A549 (cell line): ENCODE data around the gene INF2. TPM values are rescaled to one million over a fixed set of nuclear protein-coding genes. Genes with fewer than 3 reads are reported as not detected.

Source experiments
- ATAC-seq, 2 experiments: fragments of 200-7000 bp in 1 of 2; fragments of >200 bp in 1 of 2; cut with Nextera tagmentation in 1 of 2; cut with Tn5 transposase in 1 of 2; 3 replicates each; pipeline versions ENCODE4 v1.8.0 to v1.9.1; 2018 to 2020; ENCODE audit warnings: mild to moderate bottlenecking in 1 of 2, moderate library complexity in 1 of 2
- CTCF ChIA-PET: fragments of 300-600 bp; sonication (Branson Sonifier 250); formaldehyde crosslinking; extraction: SDS; loops from one replicate; lab custom pipeline; 2021; ENCODE audit warnings: antibody characterized with exemption, inconsistent platforms; lab: Yijun Ruan, JAX
- POLR2A ChIA-PET: fragments of 350-600 bp; formaldehyde crosslinking; extraction: SDS; loops from one replicate; lab custom pipeline; 2021; ENCODE audit warnings: antibody characterized with exemption, inconsistent platforms; lab: Yijun Ruan, JAX
- DNase-seq, 2 experiments: peaks; one replicate each; pipeline versions ENCODE4 v3.0.0 to v3.0.0-alpha.2; 2011 to 2016; ENCODE audit warnings: low read depth in 1 of 2, low spot score in 1 of 2
- FAIRE-seq: peaks from 2 replicates; lab custom pipeline; 2011; peaks lifted over from hg19 to GRCh38; lab: Jason Lieb, UNC
- H3K27ac ChIP-seq, 2 experiments: fragments of >200 bp; sonication (Bioruptor Twin); formaldehyde crosslinking; 3 replicates each; pipeline ENCODE4 v1.5.1; 2016 to 2017
- H3K4me1 ChIP-seq: fragments of >200 bp; sonication (Bioruptor Twin); formaldehyde crosslinking; 3 replicates; pipeline ENCODE4 v1.6.1; 2016
- H3K4me2 ChIP-seq: fragments of >200 bp; sonication (Bioruptor Twin); formaldehyde crosslinking; 3 replicates; pipeline ENCODE4 v1.6.1; 2016
- H3K4me3 ChIP-seq: fragments of >200 bp; sonication (Bioruptor Twin); formaldehyde crosslinking; 3 replicates; pipeline ENCODE4 v1.5.1; 2016
- H3K9me3 ChIP-seq: fragments of >200 bp; sonication (Bioruptor Twin); formaldehyde crosslinking; 3 replicates; pipeline ENCODE4 v1.6.1; 2016
- BCL3 ChIP-seq: fragments of >200 bp; sonication (Bioruptor Twin); formaldehyde crosslinking; IDR thresholded peaks from 3 replicates; pipeline ENCODE4 v1.6.1; 2016
- CEBPB ChIP-seq, 2 experiments: fragments of >200 bp in 1 of 2; sonication (Bioruptor Twin) in 1 of 2; formaldehyde crosslinking in 1 of 2; IDR thresholded peaks; 2 replicates each; pipeline ENCODE4 v1.6.1; 2012 to 2016
- ELK1 ChIP-seq: fragments of 150-350 bp; IDR thresholded peaks from 2 replicates; pipeline ENCODE4 v1.6.1; 2014; ENCODE audit warnings: low read depth, mild to moderate bottlenecking, low read length
- EP300 ChIP-seq, 2 experiments: fragments of >200 bp; sonication (Bioruptor Twin); formaldehyde crosslinking; IDR thresholded peaks; 2 replicates in 1 of 2; 3 replicates in 1 of 2; pipeline ENCODE4 v1.6.1; 2016 to 2017
- FOSL2 ChIP-seq, 2 experiments: fragments of 450-650 bp in 1 of 2; fragments of >200 bp in 1 of 2; sonication (Bioruptor Twin) in 1 of 2; formaldehyde crosslinking; IDR thresholded peaks; 2 replicates each; pipeline versions ENCODE4 v1.5.0 to v1.6.1; 2016 to 2020; ENCODE audit warnings: mild to moderate bottlenecking in 1 of 2, moderate library complexity in 1 of 2
- FOXS1 ChIP-seq: fragments of 250-450 bp; sonication (Bioruptor Pico); IDR thresholded peaks from 2 replicates; pipeline ENCODE4 v1.5.0; 2020; ENCODE audit warnings: mild to moderate bottlenecking, moderate library complexity
- GATA3 ChIP-seq: IDR thresholded peaks from 2 replicates; pipeline ENCODE4 v1.6.1; 2012; ENCODE audit warnings: borderline replicate concordance
- HDAC2 ChIP-seq: fragments of 200-600 bp; sonication (generic); IDR thresholded peaks from 2 replicates; pipeline ENCODE4 v1.6.1; 2016
- HEYL ChIP-seq: fragments of 250-450 bp; sonication (Bioruptor Pico); IDR thresholded peaks from 2 replicates; pipeline ENCODE4 v1.8.0; 2021; ENCODE audit warnings: mild to moderate bottlenecking, moderate library complexity
- JUN ChIP-seq, 2 experiments: fragments of >200 bp; sonication (Bioruptor Twin); formaldehyde crosslinking; IDR thresholded peaks; 2 replicates in 1 of 2; 3 replicates in 1 of 2; pipeline ENCODE4 v1.6.1; 2016 to 2017
- KDM1A ChIP-seq: fragments of 200-600 bp; sonication (generic); IDR thresholded peaks from 2 replicates; pipeline ENCODE4 v1.6.1; 2016; ENCODE audit warnings: low read depth, mild to moderate bottlenecking
- KDM5A ChIP-seq: fragments of 200-600 bp; sonication (generic); IDR thresholded peaks from 2 replicates; pipeline ENCODE4 v1.6.1; 2016; ENCODE audit warnings: antibody characterized with exemption, mild to moderate bottlenecking
- MAFK ChIP-seq: fragments of 450-650 bp; IDR thresholded peaks from 2 replicates; pipeline ENCODE4 v1.6.1; 2014; ENCODE audit not compliant: partially characterized antibody
- MAX ChIP-seq: IDR thresholded peaks from 2 replicates; pipeline ENCODE4 v1.6.1; 2012
- MAZ ChIP-seq: fragments of 150-350 bp; IDR thresholded peaks from 2 replicates; pipeline ENCODE4 v1.6.1; 2014; ENCODE audit warnings: antibody characterized with exemption, low read depth, low read length, borderline replicate concordance
- MYC ChIP-seq: IDR thresholded peaks from 2 replicates; pipeline ENCODE4 v1.6.1; 2012; ENCODE audit warnings: mild to moderate bottlenecking, inconsistent platforms, low read length, improper control_type of control experiment, borderline replicate concordance
- NR3C1 ChIP-seq: fragments of >200 bp; sonication (Bioruptor Twin); formaldehyde crosslinking; IDR thresholded peaks from 3 replicates; pipeline ENCODE4 v1.6.1; 2017
- PBX3 ChIP-seq: IDR thresholded peaks from 2 replicates; pipeline ENCODE4 v1.6.1; 2012
- RAD21 ChIP-seq, 2 experiments: fragments of >200 bp in 1 of 2; sonication (Bioruptor Twin) in 1 of 2; formaldehyde crosslinking in 1 of 2; IDR thresholded peaks in 1 of 2; conservative IDR thresholded peaks in 1 of 2; 2 replicates in 1 of 2; 3 replicates in 1 of 2; pipeline ENCODE4 v1.6.1; 2012 to 2018; ENCODE audit warnings: inconsistent platforms in 1 of 2
- RFX5 ChIP-seq: fragments of 450-650 bp; IDR thresholded peaks from 2 replicates; pipeline ENCODE4 v1.7.1; 2014; ENCODE audit warnings: antibody characterized with exemption, mild to moderate bottlenecking, moderate library complexity
- RNF2 ChIP-seq: fragments of 200-600 bp; sonication (generic); IDR thresholded peaks from 2 replicates; pipeline ENCODE4 v1.6.1; 2016; ENCODE audit warnings: low read depth, mild to moderate bottlenecking, antibody characterized with exemption, moderate library complexity, borderline replicate concordance
- SMC3 ChIP-seq: fragments of >200 bp; sonication (Bioruptor Twin); formaldehyde crosslinking; IDR thresholded peaks from 3 replicates; pipeline ENCODE4 v1.6.1; 2018; ENCODE audit warnings: inconsistent platforms
- SREBF2 ChIP-seq: fragments of 450-650 bp; IDR thresholded peaks from 2 replicates; pipeline ENCODE4 v1.6.1; 2014; ENCODE audit warnings: mild to moderate bottlenecking, moderate library complexity
- TP53 ChIP-seq: fragments of 250-450 bp; sonication (Bioruptor Pico); IDR thresholded peaks from 2 replicates; pipeline ENCODE4 v1.5.0; 2021; ENCODE audit warnings: mild to moderate bottlenecking, moderate library complexity
- ZNF302 ChIP-seq: fragments of 250-450 bp; sonication (Bioruptor Pico); IDR thresholded peaks from 2 replicates; pipeline ENCODE4 v1.9.0; 2021; ENCODE audit warnings: inconsistent platforms, mild to moderate bottlenecking, moderate library complexity
- ZSCAN20 ChIP-seq: fragments of 250-450 bp; sonication (Bioruptor Pico); IDR thresholded peaks from 2 replicates; pipeline ENCODE4 v1.8.0; 2022; ENCODE audit warnings: mild to moderate bottlenecking, moderate library complexity
- WGBS: methylation state at CpG from one replicate; pipeline ENCODE4 v1.1.6; 2017; ENCODE audit errors: missing lambda C conversion rate; 5-methylcytosine and 5-hydroxymethylcytosine counted together
- polyA plus RNA-seq, 4 experiments: library from polyadenylated mRNA; depleted of rRNA in 3 of 4; stranded (reverse); fragments of >200 nt; fragmentation: RNase III in 1 of 4; extraction: RNeasy Plus Mini Kit Qiagen cat#74134 plus additional on column Dnase treatment in 1 of 4; gene quantifications; 2 replicates in 3 of 4; 3 replicates in 1 of 4; pipeline ENCODE4 v1.2.3, GENCODE V29; 2011 to 2017
- TF ChIP-seq, protein P1 (sequence below): fragments of 250-450 bp; sonication (Bioruptor Pico); IDR thresholded peaks from 2 replicates; pipeline ENCODE4 v1.5.0; 2021; ENCODE audit warnings: mild to moderate bottlenecking, moderate library complexity, borderline replicate concordance

The INF2 gene
- polyA plus RNA-seq, 2 of the 4 experiments (the other 2 are of a cell fraction) = 24.7 to 71.2 TPM

DNA sequence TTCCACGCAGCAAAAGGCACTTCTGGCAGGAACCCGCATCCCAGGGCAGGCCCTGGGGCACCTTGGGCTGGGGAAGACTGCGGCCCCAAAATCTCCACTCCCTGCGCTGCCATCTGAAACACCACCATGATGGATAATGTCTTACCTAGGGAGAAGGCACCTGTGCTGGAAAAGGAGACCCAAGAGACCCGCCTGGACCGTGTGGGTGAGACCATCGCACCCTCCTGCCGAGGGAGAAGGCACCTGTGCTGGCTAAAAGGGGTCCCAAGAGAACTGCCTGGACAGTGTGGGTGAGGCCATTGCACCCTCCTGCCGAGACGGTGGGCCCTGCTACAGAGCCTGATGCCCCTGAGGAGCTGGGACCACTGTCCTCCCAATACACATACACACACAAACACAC, 24.8 kb upstream of the INF2 start:
- TF ChIP-seq RNF2 = no peak
- no peak for TF ChIP-seq ZSCAN20 (CRISPR knock-in tag)
- TF ChIP-seq MYC = no peak
- no peak for TF ChIP-seq TP53
- TF ChIP-seq KDM1A = no peak
- TF ChIP-seq KDM5A = no peak
- no peak for TF ChIP-seq EP300 (IDR thresholded peaks at IDR 0.05)
- no peak overlapping the region for H3K27ac ChIP-seq
- H3K4me1 ChIP-seq = peaks cover 22% of the 10 kb centered on the region
- DNase-seq (no peak), FAIRE-seq (no peak), ATAC-seq (no peak)
- POLR2A ChIA-PET = interaction anchor here (1.5 kb wide), 1 partner anchor 13 kb away, joined by 8 read pairs; no protein-coding TSS in a partner anchor
- H3K4me3 ChIP-seq = no peak overlapping the region
- H3K4me2 ChIP-seq = no peak overlapping the region
- 85% methylated on average over 7 of the region's 10 CpGs for WGBS
- no peaks in the 10 kb centered on the region for H3K9me3 ChIP-seq
- CTCF ChIA-PET = interaction anchor here (9.2 kb wide), 1 partner anchor 43 kb away, joined by 110 read pairs; no protein-coding TSS in a partner anchor

GRCh38 chr14:104665114-104665656, 24.2 kb upstream of the INF2 start:
- POLR2A ChIA-PET = interaction anchor here (1.5 to 1.9 kb wide), 3 partner anchors 13 to 23 kb away, joined by 12 to 19 read pairs (median 14); no protein-coding TSS in a partner anchor
- ATAC-seq = peak; percentile 33 to 63; a peak in 3 of 6 replicates
- no peak overlapping the region for H3K4me3 ChIP-seq
- no peak for TF ChIP-seq CEBPB (IDR thresholded peaks at IDR 0.05)
- TF ChIP-seq TP53 = no peak
- no peak for TF ChIP-seq ELK1
- no peak for TF ChIP-seq HEYL (CRISPR knock-in tag)
- TF ChIP-seq PBX3 = no peak
- no peak for TF ChIP-seq SREBF2
- TF ChIP-seq FOXS1 (CRISPR knock-in tag) = no peak
- TF ChIP-seq ZSCAN20 (CRISPR knock-in tag) = no peak
- no peak for DNase-seq
- peaks cover 22% of the 10 kb centered on the region for H3K4me1 ChIP-seq
- no peaks in the 10 kb centered on the region for H3K9me3 ChIP-seq
- H3K27ac ChIP-seq = peak overlapping the region; percentile 70 to 85
- peak overlapping the region; percentile 48 for H3K4me2 ChIP-seq
- WGBS = 28% methylated on average over 2 of the region's 2 CpGs
- CTCF ChIA-PET = interaction anchor here (1.0 to 9.2 kb wide), 18 partner anchors 9 to 587 kb away, joined by 3 to 117 read pairs (median 6); partner anchors contain the start of genes ADSS1 and SIVA1
- FAIRE-seq = no peak

- DNase-seq = peak; percentile 77 to 86
- WGBS = 36% methylated on average over 20 of the region's 27 CpGs
- peaks cover 22% of the 10 kb centered on the region for H3K4me1 ChIP-seq
- ChIA-PET POLR2A (interaction anchor here (1.5 to 1.9 kb wide), 3 partner anchors 12 to 22 kb away, joined by 12 to 19 read pairs (median 14); no protein-coding TSS in a partner anchor), CTCF (interaction anchor here (0.6 to 9.2 kb wide), 21 partner anchors 9 to 588 kb away, joined by 3 to 117 read pairs (median 5); partner anchors contain the start of genes ADSS1 and SIVA1)
- H3K4me2 ChIP-seq = peak overlapping the region; percentile 48
- no peak for FAIRE-seq
- no peak overlapping the region for H3K4me3 ChIP-seq
- H3K9me3 ChIP-seq = no peaks in the 10 kb centered on the region
- H3K27ac ChIP-seq = peak overlapping the region; percentile 70 to 85
- peak; percentile 94 to 95 for ATAC-seq
- TF ChIP-seq ZNF302 (CRISPR knock-in tag) (no peak), RAD21 (conservative IDR thresholded peaks at IDR 0.05 in 1 of 2, IDR thresholded peaks at IDR 0.05 in 1 of 2) (peak; percentile 59 to 61), FOSL2 (IDR thresholded peaks at IDR 0.05) (no peak), FOSL2 (CRISPR knock-in tag; IDR thresholded peaks at IDR 0.05) (no peak), MAZ (no peak), MAFK (no peak), BCL3 (no peak), KDM1A (no peak), JUN (IDR thresholded peaks at IDR 0.05) (no peak), HDAC2 (no peak), NR3C1 (no peak), SMC3 (peak; percentile 75), MAX (peak; percentile 69), MYC (no peak), GATA3 (no peak), RFX5 (no peak)
- TF ChIP-seq, protein P1, sequence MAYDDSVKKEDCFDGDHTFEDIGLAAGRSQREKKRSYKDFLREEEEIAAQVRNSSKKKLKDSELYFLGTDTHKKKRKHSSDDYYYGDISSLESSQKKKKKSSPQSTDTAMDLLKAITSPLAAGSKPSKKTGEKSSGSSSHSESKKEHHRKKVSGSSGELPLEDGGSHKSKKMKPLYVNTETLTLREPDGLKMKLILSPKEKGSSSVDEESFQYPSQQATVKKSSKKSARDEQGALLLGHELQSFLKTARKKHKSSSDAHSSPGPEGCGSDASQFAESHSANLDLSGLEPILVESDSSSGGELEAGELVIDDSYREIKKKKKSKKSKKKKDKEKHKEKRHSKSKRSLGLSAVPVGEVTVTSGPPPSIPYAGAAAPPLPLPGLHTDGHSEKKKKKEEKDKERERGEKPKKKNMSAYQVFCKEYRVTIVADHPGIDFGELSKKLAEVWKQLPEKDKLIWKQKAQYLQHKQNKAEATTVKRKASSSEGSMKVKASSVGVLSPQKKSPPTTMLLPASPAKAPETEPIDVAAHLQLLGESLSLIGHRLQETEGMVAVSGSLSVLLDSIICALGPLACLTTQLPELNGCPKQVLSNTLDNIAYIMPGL (CRISPR knock-in tag) = no peak
Measured at GRCh38 chr14:104665657-104666522, 23.5 kb upstream of the INF2 start.
